ENCODE measurements around the gene PBX4. TPM values are rescaled to one million over a fixed set of nuclear protein-coding genes. Genes with fewer than 3 reads are reported as not detected.
"Not testable (repeated sequence)": the region's sequence is repeated elsewhere in the genome, so short reads cannot be mapped to it uniquely, and the experiment has no call there.

The PBX4 gene
- total RNA-seq, 4 donors from 2014 or later: 3.3 to 14.9 (median 4.8) TPM

- no peak for TF ChIP-seq EP300 (IDR thresholded peaks at IDR 0.05)
- TF ChIP-seq POLR2AphosphoS5 (IDR thresholded peaks at IDR 0.05): no peak
- Histone ChIP-seq H3K9me3 (no peaks in the 10 kb centered on the region), H3K4me1 (peaks cover 16% of the 10 kb centered on the region), H3K4me3 (no peak overlapping the region), H3K36me3 (no peaks in the 10 kb centered on the region), H3K27me3 (no peaks in the 10 kb centered on the region), H3K27ac (no peak overlapping the region)
- no peak for DNase-seq (ENCODE audit: low spot score in 2 of 2)
- WGBS: 44% methylated on average over 4 of the region's 4 CpGs
Observed at GRCh38 chr19:19613506-19613905, 5.0 kb downstream of the PBX4 start.

- Histone ChIP-seq H3K36me3 (no peaks in the 10 kb centered on the region), H3K9me3 (no peaks in the 10 kb centered on the region), H3K4me1 (peaks cover 20% of the 10 kb centered on the region), H3K27me3 (no peaks in the 10 kb centered on the region), H3K4me3 (no peak overlapping the region), H3K27ac (no peak overlapping the region)
- TF ChIP-seq CTCF (IDR thresholded peaks at IDR 0.05) (no peak), EP300 (IDR thresholded peaks at IDR 0.05) (no peak), POLR2AphosphoS5 (IDR thresholded peaks at IDR 0.05) (no peak), POLR2A (IDR thresholded peaks at IDR 0.05) (no peak)
- DNase-seq (ENCODE audit: low spot score in 2 of 2): no peak
- WGBS: 70% methylated on average over 10 of the region's 10 CpGs
Observed at GRCh38 chr19:19610376-19611202, 7.9 kb downstream of the PBX4 start.

GRCh38 chr19:19606686-19607085 is 11.8 kb downstream of the PBX4 start:
- H3K4me1 ChIP-seq: peaks cover 27% of the 10 kb centered on the region
- not testable (repeated sequence) for H3K27me3 ChIP-seq; H3K9me3 ChIP-seq; H3K27ac ChIP-seq; DNase-seq (ENCODE audit: low spot score in 2 of 2); H3K4me3 ChIP-seq; H3K36me3 ChIP-seq
- 86% methylated on average over 8 of the region's 8 CpGs for WGBS

- peak in 1 of 3 donors; percentile 36 for TF ChIP-seq POLR2AphosphoS5 (IDR thresholded peaks at IDR 0.05)
- TF ChIP-seq EP300 (IDR thresholded peaks at IDR 0.05): no peak
- Histone ChIP-seq H3K4me1 (peaks cover 27% of the 10 kb centered on the region), H3K36me3 (no peaks in the 10 kb centered on the region), H3K27ac (no peak overlapping the region), H3K9me3 (no peaks in the 10 kb centered on the region), H3K27me3 (no peaks in the 10 kb centered on the region), H3K4me3 (no peak overlapping the region)
- DNase-seq (ENCODE audit: low spot score in 2 of 2): no peak
- 46% methylated on average over 1 of the region's 1 CpG for WGBS
Observed at GRCh38 chr19:19606021-19606420, 12.5 kb downstream of the PBX4 start.

GRCh38 chr19:19602713-19603324 is 15.7 kb downstream of the PBX4 start:
- WGBS: 46% methylated on average over 3 of the region's 3 CpGs
- DNase-seq (ENCODE audit: low spot score in 2 of 2): no peak
- Histone ChIP-seq H3K4me3 (no peak overlapping the region), H3K9me3 (no peaks in the 10 kb centered on the region), H3K27me3 (no peaks in the 10 kb centered on the region), H3K4me1 (peaks cover 27% of the 10 kb centered on the region), H3K36me3 (no peaks in the 10 kb centered on the region), H3K27ac (no peak overlapping the region)
- TF ChIP-seq POLR2A (IDR thresholded peaks at IDR 0.05) (no peak), POLR2AphosphoS5 (IDR thresholded peaks at IDR 0.05) (no peak), EP300 (IDR thresholded peaks at IDR 0.05) (no peak), CTCF (IDR thresholded peaks at IDR 0.05) (no peak)

GRCh38 chr19:19602136-19602712 is 16.3 kb downstream of the PBX4 start:
- peaks cover 27% of the 10 kb centered on the region for H3K4me1 ChIP-seq
- H3K9me3 ChIP-seq: no peaks in the 10 kb centered on the region
- H3K27me3 ChIP-seq: no peaks in the 10 kb centered on the region
- no peaks in the 10 kb centered on the region for H3K36me3 ChIP-seq
- no peak for TF ChIP-seq POLR2A (IDR thresholded peaks at IDR 0.05)
- no peak for TF ChIP-seq POLR2AphosphoS5 (IDR thresholded peaks at IDR 0.05)
- no peak for TF ChIP-seq CTCF (IDR thresholded peaks at IDR 0.05)
- TF ChIP-seq EP300 (IDR thresholded peaks at IDR 0.05): no peak
- no peak overlapping the region for H3K27ac ChIP-seq
- DNase-seq (ENCODE audit: low spot score in 2 of 2): no peak
- H3K4me3 ChIP-seq: no peak overlapping the region
- WGBS: 76% methylated on average over 9 of the region's 9 CpGs
